Upper lobe of left lung (tissue), 6 donors: ENCODE data around the gene TBC1D32. TPM values are rescaled to one million over a fixed set of nuclear protein-coding genes. Genes with fewer than 3 reads are reported as not detected.
"Not testable (repeated sequence)": the region's sequence is repeated elsewhere in the genome, so short reads cannot be mapped to it uniquely, and the experiment has no call there.

Experiments used
- ATAC-seq, 2 donors: fragments of 200-7000 bp; cut with Tn5 transposase; one replicate each; pipeline ENCODE4 v1.9.1; 2022; ENCODE audit warnings: mild to moderate bottlenecking in 2 of 2, moderate library complexity in 2 of 2; ENCODE audit not compliant: low FRiP score in 2 of 2
- DNase-seq, 2 donors: peaks; one replicate each; pipeline ENCODE4 v3.0.0-alpha.2; 2019 to 2020
- H3K27ac ChIP-seq, 4 donors: fragments of 200-600 bp; sonication (generic); one replicate each; pipeline ENCODE4 v1.5.1; 2016 to 2019
- H3K27me3 ChIP-seq, 4 donors: fragments of 200-600 bp; sonication (generic); one replicate each; pipeline ENCODE4 v1.5.1; 2017 to 2019
- H3K36me3 ChIP-seq, 4 donors: fragments of 200-600 bp; sonication (generic); one replicate each; pipeline ENCODE4 v1.5.1; 2016 to 2019
- H3K4me1 ChIP-seq, 4 donors: fragments of 200-600 bp; sonication (generic); one replicate each; pipeline ENCODE4 v1.5.1; 2018 to 2019
- H3K4me3 ChIP-seq, 4 donors: fragments of 200-600 bp; sonication (generic); one replicate each; pipeline ENCODE4 v1.5.1; 2017 to 2019; ENCODE audit warnings: mild to moderate bottlenecking in 2 of 4, moderate library complexity in 1 of 4
- H3K9me3 ChIP-seq, 4 donors: fragments of 200-600 bp; sonication (generic); one replicate each; pipeline ENCODE4 v1.5.1; 2018 to 2019
- CTCF ChIP-seq, 6 experiments: fragments of 450-650 bp in 4 of 6; fragments of 200-600 bp in 2 of 6; sonication (generic) in 2 of 6; IDR thresholded peaks; one replicate each; pipeline ENCODE4 v1.5.1; 2016 to 2019; ENCODE audit warnings: antibody characterized with exemption in 6 of 6
- EP300 ChIP-seq, 4 donors: sonication (generic); formaldehyde crosslinking; IDR thresholded peaks; one replicate each; pipeline ENCODE4 v1.5.1; 2017; ENCODE audit warnings: antibody characterized with exemption in 4 of 4, control low read depth in 2 of 4
- POLR2A ChIP-seq, 4 donors: fragments of 450-650 bp; IDR thresholded peaks; one replicate each; pipeline ENCODE4 v1.5.1; 2016 to 2017; ENCODE audit warnings: antibody characterized with exemption in 4 of 4, mild to moderate bottlenecking in 2 of 4
- POLR2AphosphoS5 ChIP-seq, 2 donors: sonication (generic); formaldehyde crosslinking; IDR thresholded peaks; one replicate each; pipeline ENCODE4 v1.5.1; 2017; ENCODE audit warnings: antibody characterized with exemption in 2 of 2
- WGBS, 2 donors: methylation state at CpG; one replicate each; pipeline ENCODE4 v1.1.5; 2017 to 2018; 5-methylcytosine and 5-hydroxymethylcytosine counted together
- total RNA-seq, 6 donors: library from RNA; depleted of rRNA in 4 of 6; stranded (reverse); fragments of >200 nt in 4 of 6; gene quantifications; one replicate each; pipeline versions ENCODE4 v1.1.0 to v1.2.1, GENCODE V29; 2016 to 2021
- donor health status: DM: no; HTN: no; CAD: no; lungs with moderate emphysema.
- donor health status: DM: no; HTN: yes; CAD: no; lungs with severe emphysema.

TBC1D32 gene
- total RNA-seq, 6 donors from 2014 or later = 1.2 to 13.5 (median 5.3) TPM

GRCh38 chr6:121093928-121094327 is 240.4 kb downstream of the TBC1D32 start:
- no peak for DNase-seq
- TF ChIP-seq POLR2AphosphoS5 (IDR thresholded peaks at IDR 0.05) = no peak
- no peak for TF ChIP-seq POLR2A (IDR thresholded peaks at IDR 0.05)
- no peak for TF ChIP-seq CTCF (IDR thresholded peaks at IDR 0.05)
- TF ChIP-seq EP300 (IDR thresholded peaks at IDR 0.05) = no peak
- H3K4me1 ChIP-seq = no peaks in the 10 kb centered on the region
- H3K9me3 ChIP-seq = no peaks in the 10 kb centered on the region
- no peaks in the 10 kb centered on the region for H3K27me3 ChIP-seq
- H3K36me3 ChIP-seq = no peaks in the 10 kb centered on the region
- ATAC-seq = no peak
- no peak overlapping the region for H3K27ac ChIP-seq
- no peak overlapping the region for H3K4me3 ChIP-seq

GRCh38 chr6:121090492-121090891 is 243.8 kb downstream of the TBC1D32 start:
- Histone ChIP-seq H3K27me3 (no peaks in the 10 kb centered on the region), H3K9me3 (no peaks in the 10 kb centered on the region), H3K4me3 (no peak overlapping the region), H3K27ac (no peak overlapping the region), H3K4me1 (no peaks in the 10 kb centered on the region), H3K36me3 (no peaks in the 10 kb centered on the region)
- 88 to 93% methylated on average over 1 of the region's 1 CpG for WGBS, 2 donors
- TF ChIP-seq EP300 (IDR thresholded peaks at IDR 0.05) (no peak), CTCF (IDR thresholded peaks at IDR 0.05) (no peak), POLR2A (IDR thresholded peaks at IDR 0.05) (no peak), POLR2AphosphoS5 (IDR thresholded peaks at IDR 0.05) (no peak)
- DNase-seq (no peak), ATAC-seq (no peak)

DNA sequence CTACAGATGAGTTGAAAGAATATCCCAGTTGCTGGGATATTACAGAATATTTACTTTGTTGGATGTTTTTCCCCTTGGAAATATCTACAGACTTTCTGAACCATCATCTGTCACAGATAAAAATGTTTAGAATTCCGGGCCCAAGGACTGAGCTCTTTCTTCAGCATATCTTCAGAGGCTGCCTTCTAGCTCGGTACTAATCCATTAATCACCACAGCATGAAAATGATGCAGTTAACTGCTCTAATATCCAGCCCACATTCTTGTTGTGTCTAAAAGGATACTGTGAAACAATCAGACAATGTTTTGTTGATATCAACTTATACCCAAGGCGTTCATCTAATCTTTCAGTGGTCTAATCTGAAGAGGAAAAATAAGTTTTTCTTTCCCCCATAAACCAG is 247.4 kb downstream of the TBC1D32 start:
- no peak for ATAC-seq
- Histone ChIP-seq H3K9me3 (no peaks in the 10 kb centered on the region), H3K27me3 (no peaks in the 10 kb centered on the region), H3K4me3 (no peak overlapping the region), H3K4me1 (no peaks in the 10 kb centered on the region), H3K27ac (no peak overlapping the region), H3K36me3 (no peaks in the 10 kb centered on the region)
- WGBS, 2 donors = 66 to 81% methylated on average over 3 of the region's 3 CpGs
- no peak for TF ChIP-seq POLR2AphosphoS5 (IDR thresholded peaks at IDR 0.05)
- no peak for TF ChIP-seq POLR2A (IDR thresholded peaks at IDR 0.05)
- TF ChIP-seq CTCF (IDR thresholded peaks at IDR 0.05) = no peak
- no peak for TF ChIP-seq EP300 (IDR thresholded peaks at IDR 0.05)
- DNase-seq = no peak

GRCh38 chr6:121076119-121076518 is 258.2 kb downstream of the TBC1D32 start:
- Histone ChIP-seq H3K36me3 (no peaks in the 10 kb centered on the region), H3K27ac (no peak overlapping the region), H3K4me3 (no peak overlapping the region), H3K4me1 (no peaks in the 10 kb centered on the region), H3K27me3 (no peaks in the 10 kb centered on the region), H3K9me3 (no peaks in the 10 kb centered on the region)
- ATAC-seq (no peak), DNase-seq (no peak)
- WGBS, 2 donors = 86 to 93% methylated on average over 3 of the region's 3 CpGs
- TF ChIP-seq POLR2A (IDR thresholded peaks at IDR 0.05) (no peak), POLR2AphosphoS5 (IDR thresholded peaks at IDR 0.05) (no peak), CTCF (IDR thresholded peaks at IDR 0.05) (no peak), EP300 (IDR thresholded peaks at IDR 0.05) (no peak)

DNA sequence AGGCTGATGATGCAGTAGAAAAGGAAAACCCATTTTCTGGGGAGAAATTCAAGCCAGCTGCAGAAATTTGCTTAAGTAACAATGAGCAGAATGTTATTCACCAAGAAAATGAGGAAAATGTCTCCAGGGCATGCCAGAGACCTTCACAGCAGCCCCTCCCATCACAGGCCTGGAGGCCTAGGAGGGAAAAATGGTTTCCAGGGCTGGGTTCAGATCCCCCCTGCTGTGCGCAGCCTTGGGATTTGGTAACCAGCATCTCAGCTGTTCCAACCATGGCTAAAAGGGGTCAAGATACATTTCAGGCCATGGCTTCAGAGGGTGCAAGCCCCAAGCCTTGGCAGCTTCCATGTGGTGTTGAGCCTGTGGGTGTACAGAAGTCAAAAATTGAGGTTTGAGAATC is 265.5 kb downstream of the TBC1D32 start:
- not testable (repeated sequence) for H3K4me1 ChIP-seq, H3K27me3 ChIP-seq, H3K4me3 ChIP-seq, ATAC-seq, H3K9me3 ChIP-seq, DNase-seq, H3K27ac ChIP-seq, H3K36me3 ChIP-seq
- WGBS, 2 donors = 100% methylated on average over 1 of the region's 1 CpG
